ENCODE data around the gene TEX11.
"Not testable (repeated sequence)": the region's sequence is repeated elsewhere in the genome, so short reads cannot be mapped to it uniquely, and the experiment has no call there.

Gene TEX11

DNA sequence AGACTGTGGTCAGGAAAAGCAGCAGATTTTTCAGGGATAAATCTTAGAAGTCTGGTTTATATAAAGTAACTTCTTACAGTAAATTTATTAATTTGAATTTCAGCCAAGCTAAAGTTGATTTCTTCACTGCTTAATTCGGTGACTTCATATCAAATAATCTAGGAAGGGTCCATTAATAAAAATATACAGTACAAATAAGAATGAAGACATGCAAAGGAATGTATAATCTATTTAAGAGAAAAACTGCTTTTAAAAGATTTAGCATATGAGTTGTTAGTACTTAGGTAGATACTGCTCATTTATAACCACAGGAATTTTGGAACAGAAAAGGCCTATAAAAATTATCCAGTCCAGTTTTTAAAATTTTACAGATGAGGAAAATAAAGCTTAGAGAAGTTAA lies 286.8 kb downstream of the TEX11 start:
- no peak for DNase-seq (ENCODE audit: low read depth, low spot score)
- H3K27ac ChIP-seq, result no peak overlapping the region

DNA sequence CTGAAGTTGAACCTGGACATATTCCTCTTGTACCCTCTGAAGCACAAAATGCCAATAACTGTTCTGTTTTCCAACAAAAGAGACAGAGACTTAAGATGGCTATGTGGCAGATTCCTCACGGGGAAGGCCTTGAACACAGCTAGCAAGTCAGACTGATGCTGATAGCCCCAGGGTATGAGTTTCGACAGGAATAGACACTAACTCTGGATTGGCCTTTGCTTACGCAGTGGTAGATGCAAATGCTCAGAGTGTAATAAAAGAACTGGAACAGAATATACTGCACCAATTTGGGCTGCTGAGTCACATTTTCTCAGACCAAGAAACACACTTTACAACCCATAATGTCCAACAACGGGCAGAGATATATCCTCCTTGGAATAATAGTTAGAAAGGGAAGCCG lies 290.0 kb downstream of the TEX11 start:
- H3K27ac ChIP-seq, result no peak overlapping the region
- no peak for DNase-seq (ENCODE audit: low read depth, low spot score)

DNA sequence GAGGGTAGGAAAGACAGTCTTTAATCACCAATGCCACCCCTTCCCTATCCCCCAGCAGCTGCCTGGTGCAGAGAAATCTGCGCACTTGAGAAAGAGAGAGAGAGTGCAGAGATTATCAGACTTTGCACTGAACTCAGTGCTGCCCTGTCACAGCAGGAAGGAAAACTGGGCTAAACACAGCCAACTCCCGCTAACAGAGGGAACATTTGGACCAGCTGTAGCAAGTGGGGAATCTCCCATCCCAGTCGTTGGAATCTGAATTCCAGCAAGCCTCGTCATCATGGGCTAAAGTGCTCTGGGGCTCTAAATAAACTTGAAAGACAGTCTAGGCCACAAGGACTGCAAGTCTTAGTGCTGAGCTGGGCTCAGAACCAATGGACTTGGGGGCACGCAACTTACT lies 295.2 kb downstream of the TEX11 start:
- H3K27ac ChIP-seq, result no peak overlapping the region
- no peak for DNase-seq (ENCODE audit: low read depth, low spot score)

DNA sequence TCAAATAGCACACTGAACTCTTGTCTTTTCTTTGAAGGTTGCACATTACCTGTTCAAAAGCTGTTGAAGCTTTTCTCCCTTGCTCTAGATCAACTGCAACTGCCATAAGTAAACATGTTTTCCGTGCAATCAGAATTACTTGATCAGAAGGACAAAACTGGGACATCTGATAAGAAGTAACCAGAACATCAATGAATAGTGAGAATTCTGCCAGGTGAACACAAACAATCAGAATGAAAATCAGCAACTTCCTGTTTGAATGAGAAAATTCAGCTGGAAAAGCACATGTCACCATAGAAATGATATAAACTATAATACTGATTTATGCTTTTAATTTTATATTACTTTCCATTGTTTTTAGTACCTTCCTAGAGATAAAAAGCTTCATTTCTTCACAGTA lies 303.2 kb downstream of the TEX11 start:
- DNase-seq (ENCODE audit: low read depth, low spot score), result no peak
- H3K27ac ChIP-seq, result no peak overlapping the region

DNA sequence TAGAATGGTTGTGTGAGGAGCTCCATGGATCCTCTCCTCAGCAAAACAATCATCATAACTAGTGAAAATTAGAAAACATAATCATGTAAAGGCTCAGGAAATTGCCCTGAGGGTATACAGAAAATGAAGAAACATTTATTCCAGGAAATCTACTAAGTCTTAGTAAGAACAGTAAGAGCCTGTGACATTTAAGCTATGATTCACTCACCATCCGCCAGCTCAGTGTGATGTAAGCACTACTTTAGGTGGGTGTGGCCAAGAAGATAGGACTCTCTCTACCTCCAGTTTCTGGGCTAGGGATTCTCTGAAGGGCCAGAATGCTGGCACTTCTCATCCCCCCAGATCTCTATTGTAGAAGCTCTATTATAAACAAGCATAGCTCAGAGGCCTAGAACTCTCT lies 316.4 kb downstream of the TEX11 start:
- H3K27ac ChIP-seq, result no peak overlapping the region
- DNase-seq (ENCODE audit: low read depth, low spot score), result peak; percentile 66

DNA sequence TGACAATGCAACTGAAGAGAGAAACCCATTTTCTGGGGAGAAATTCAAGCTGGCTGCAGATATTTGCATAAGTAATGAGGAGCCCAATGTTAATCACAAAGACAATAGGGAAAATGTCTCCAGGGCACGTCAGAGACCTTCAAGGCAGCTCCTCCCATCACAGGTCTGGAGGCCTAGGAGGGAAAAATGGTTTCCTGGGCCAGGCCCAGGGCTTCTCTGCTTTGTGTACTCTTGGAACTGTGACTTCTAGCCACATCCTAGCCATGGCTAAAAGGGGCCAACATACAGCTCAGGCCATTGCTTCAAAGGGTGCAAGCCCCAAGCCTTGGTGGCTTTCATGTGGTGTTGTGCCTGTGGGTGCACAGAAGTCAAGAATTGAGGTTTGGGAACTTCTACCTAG lies 321.4 kb downstream of the TEX11 start:
- H3K27ac ChIP-seq; DNase-seq (ENCODE audit: low read depth, low spot score): not testable (repeated sequence)

DNA sequence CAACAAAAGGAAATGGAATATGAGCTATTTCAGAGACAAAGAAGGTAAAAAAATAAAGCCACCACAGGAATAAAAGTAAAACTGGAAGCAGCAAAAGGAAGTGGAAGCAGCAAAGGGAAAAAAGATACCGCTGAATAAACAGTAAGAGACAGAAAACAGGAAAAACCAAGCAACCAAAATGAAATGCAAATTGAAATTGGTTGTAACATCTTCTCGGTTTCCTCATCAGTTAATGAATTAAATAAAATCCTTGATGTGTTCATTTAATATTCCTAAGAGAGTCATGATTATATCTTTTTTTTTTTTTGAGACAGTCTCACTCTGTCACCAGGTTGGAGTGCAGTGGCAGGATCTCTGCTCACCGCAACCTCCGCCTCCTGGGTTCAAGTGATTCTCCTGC lies 331.1 kb downstream of the TEX11 start:
- H3K27ac ChIP-seq, result no peak overlapping the region
- DNase-seq (ENCODE audit: low read depth, low spot score), result no peak

DNA sequence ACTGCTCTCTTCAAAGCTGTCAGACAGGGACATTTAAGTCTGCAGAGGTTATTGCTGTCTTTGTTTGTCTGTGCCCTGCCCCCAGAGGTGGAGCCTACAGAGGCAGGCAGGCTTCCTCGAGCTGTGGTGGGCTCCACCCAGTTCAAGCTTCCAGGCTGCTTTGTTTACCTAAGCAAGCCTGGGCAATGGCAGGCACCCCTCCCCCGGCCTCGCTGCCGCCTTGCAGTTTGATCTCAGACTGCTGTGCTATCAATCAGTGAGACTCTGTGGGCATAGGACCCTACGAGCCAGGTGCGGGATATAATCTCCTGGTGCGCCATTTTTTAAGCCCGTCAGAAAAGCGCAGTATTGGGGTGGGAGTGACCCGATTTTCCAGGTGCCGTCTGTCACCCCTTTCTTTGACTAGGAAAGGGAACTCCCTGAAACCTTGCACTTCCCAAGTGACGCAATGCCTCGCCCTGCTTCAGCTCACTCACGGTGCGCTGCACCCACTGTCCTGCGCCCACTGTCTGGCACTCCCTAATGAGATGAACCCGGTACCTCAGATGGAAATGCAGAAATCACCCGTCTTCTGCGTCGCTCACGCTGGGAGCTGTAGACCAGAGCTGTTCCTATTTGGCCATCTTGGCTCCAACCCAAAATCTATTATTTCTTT lies 338.5 kb downstream of the TEX11 start:
- DNase-seq (ENCODE audit: low read depth, low spot score); H3K27ac ChIP-seq: not testable (repeated sequence)

DNA sequence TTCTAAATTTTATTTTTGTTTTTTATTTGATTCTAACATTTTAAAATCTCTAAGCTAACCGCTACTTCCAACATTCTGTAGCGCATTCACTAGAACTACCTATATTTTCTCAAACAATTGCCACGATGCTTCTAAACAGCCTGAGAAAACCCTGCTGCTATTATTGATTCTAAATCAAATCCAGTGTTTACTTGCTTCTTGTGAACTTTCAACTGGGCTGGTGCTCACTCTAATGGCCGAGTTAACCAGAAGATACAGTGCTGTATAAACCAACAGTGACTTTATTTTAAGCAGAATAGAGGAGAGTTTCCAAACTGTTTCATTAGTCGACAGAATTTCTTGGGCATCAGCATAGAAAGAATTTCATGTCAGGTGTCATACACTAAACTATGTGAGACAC lies 353.6 kb downstream of the TEX11 start:
- DNase-seq (ENCODE audit: low read depth, low spot score), result no peak

DNA sequence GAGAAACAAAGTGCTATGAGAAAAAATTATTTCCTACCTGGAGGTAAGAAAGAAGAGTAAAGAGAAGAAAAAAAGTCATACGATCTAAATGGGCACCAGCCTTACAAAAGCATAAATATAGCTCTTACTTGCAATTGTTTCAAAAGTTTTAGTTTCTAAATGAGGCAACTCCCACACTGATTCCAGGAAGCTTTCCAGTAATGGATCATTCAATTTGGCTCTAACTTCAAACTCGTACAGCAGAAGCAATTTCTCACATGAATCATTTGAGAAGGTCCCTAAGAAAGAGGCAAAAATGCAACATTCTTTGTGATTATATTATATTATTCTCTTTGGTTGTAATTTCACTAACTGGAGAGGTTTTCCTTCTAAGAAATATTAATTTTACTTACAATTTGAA lies 354.0 kb downstream of the TEX11 start:
- no peak overlapping the region for H3K27ac ChIP-seq
- DNase-seq (ENCODE audit: low read depth, low spot score), result no peak

More for the DNA sequence above, 353.6 kb downstream of the TEX11 start:
- H3K27ac ChIP-seq, result no peak overlapping the region

DNA sequence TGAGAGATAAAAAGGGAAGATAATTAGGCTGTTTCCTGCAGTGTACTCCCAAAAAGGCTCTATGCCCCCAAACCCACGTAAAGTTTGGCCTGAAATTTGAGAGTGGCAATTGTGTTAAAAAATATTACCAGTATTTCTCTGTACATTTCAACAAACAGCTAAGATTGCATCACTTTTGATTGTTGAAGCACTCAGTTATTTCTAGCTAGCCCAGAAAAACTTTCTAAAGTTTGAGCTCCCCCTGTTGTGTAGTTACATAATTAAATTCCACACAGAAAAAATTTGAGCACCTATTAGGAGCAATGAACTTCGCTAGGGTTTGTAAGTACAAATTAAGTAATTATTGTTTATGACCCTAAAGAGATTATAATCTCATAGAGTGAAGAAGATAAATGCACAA lies 354.4 kb downstream of the TEX11 start:
- DNase-seq (ENCODE audit: low read depth, low spot score), result no peak
- peak overlapping the region; percentile 45 for H3K27ac ChIP-seq

DNA sequence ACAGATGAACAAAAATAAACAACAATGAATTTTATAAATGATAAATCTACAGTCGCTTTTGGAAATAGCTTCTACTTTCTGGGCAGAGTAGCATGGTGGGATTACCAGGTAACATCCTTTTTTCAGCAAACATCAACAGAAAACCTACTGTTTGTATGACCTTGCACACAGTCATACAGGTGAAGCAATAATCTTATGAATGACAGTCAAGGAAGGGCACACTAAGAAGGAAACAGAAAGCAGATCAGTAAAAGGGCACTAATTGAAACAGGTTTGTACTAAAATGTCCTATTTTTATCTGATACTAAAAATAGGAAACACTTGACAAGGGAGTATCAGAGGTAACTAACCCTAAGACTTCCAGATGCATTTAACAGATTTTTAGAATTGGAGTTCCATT lies 355.0 kb downstream of the TEX11 start:
- peak overlapping the region; percentile 45 for H3K27ac ChIP-seq
- no peak for DNase-seq (ENCODE audit: low read depth, low spot score)

DNA sequence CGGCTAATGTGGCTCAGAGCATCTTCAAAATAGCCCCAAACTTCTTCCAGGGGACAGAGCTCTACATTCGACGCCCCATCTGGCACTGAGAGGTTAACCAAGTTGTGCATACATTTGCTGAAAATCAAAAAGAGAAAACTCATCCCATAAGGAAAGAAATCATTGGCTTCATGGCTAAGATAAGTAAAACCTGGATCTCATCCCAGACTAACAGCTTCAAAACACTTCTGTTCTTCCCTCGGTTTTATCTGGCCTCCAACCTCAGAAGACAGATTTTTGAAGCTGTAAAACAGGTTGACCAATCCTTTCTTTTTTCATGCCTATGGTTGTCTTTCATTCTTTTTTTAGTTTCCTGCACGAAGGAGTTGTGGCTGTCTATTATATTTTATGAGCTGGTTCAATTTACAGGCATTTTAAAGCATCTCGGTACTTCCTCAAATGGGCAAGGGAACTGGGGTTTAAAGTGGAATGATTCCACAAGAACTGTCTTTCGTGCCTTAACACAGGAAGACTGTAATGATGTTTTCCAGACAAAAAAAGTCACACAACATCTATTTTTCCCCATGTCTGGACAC lies 356.3 kb downstream of the TEX11 start:
- no peak for DNase-seq (ENCODE audit: low read depth, low spot score)

DNA sequence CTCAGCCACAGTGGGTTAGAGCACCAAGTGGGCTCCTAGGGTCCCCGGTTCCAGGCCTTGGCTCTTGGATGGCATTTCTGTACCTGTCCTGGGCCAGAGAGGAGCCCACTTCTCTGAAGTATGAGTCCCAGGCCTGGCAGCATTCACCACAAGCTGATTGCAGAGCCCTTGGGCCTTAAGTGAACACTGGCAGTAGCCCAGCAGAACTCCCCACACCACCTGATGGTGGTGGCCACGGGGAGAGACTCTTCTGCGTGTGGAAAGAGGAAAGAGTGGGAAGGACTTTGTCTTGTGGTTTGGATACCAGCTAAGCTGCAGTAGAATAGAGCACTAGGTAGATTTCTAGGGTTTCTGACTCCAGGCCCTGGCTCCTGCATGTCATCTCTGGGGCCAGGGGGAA lies 359.1 kb downstream of the TEX11 start:
- no peak for DNase-seq (ENCODE audit: low read depth, low spot score)
- no peak overlapping the region for H3K27ac ChIP-seq

More for the DNA sequence above, 356.3 kb downstream of the TEX11 start:
- H3K27ac ChIP-seq, result no peak overlapping the region

DNA sequence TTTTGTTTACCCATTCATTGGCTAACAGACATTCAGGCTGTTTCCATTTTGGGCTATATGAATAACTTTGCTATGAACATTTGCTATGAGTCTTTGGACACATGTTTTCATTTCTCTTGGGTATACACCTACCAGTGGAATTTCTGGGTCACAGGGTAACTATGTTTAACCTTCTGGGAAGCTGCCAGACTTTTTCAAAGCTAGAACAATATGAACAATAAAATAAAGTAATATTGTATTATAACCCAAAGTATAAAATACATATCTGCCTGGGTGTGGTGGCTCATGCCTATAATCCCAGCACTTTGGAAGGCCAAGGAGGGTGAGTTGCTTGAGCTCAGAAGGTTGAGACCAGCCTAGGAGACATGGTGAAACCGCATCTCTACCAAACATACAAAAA lies 373.3 kb downstream of the TEX11 start:
- H3K27ac ChIP-seq, result no peak overlapping the region
- DNase-seq (ENCODE audit: low read depth, low spot score), result no peak

DNA sequence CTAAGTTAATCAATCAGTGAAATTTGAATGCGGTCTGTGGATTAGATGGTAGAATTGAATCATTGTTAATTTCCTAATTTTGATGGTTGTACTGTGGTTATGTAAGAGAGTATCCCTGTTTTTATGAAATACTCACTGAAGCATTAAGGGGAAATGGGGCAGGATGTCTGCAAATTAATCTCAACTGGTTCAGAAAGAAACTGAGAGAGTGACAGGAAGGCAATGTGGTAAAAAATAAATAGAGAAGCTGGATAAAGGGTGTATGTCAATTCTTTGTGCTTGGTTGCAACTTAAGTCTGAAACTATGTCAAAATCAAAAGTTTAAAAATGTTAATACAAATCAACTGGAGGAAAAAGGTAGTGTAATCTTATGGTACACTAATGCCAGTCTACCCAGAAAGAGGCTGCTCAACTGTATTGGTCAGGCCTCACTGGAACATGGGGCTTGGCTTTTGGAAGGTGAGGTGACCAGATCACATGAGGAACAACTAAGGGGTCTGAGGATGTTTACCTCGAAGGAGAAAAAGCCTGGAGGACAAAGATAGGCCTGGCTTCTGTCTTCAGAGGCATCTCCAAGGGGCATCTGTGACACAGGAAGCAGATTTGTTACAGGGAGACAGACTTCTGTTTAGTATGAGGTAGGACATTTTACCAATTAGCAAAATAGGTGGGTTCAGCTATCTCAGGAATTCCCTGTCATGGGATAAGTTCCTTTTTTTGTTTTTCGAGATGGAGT lies 380.7 kb downstream of the TEX11 start:
- no peak for DNase-seq (ENCODE audit: low read depth, low spot score)
- H3K27ac ChIP-seq, result no peak overlapping the region

DNA sequence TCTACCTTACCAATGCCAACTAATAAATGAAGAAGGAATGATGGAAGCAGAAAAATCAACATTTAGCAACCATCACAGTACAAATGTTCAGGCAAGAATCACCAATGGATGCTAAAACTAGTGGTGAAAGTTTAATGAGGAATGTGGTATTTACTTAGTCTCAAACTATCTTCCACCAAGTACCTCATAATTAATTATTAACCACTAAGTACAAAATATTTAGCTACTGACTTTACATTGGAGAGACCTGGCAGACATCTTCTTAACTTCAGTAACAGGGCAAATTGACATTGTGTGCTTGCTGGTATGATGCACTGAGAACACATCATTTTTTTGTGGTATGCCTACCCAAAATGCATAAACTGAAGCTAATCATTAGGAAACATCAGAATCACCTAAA lies 381.5 kb downstream of the TEX11 start:
- no peak for DNase-seq (ENCODE audit: low read depth, low spot score)
- no peak overlapping the region for H3K27ac ChIP-seq

DNA sequence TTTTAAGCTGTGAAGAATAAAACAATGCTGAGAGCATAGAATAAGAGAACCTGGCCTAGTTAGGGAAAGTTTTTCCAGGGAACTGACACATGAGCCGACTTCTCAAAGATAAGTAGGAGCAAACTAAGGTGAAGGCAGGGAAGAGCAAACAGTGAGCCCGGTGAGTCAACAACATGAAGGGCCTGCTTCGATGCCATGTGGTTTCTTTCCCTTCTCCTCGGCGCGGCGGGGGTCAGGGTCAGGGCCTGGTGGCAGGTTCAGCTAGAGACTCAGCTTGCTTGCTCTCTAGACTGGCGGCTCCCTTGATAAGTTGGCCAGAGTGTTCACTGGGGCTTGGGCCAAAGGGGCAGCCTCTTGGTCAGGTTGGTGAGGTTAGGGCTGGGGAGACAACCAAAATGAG lies 382.8 kb downstream of the TEX11 start:
- no peak for DNase-seq (ENCODE audit: low read depth, low spot score)
- no peak overlapping the region for H3K27ac ChIP-seq

DNA sequence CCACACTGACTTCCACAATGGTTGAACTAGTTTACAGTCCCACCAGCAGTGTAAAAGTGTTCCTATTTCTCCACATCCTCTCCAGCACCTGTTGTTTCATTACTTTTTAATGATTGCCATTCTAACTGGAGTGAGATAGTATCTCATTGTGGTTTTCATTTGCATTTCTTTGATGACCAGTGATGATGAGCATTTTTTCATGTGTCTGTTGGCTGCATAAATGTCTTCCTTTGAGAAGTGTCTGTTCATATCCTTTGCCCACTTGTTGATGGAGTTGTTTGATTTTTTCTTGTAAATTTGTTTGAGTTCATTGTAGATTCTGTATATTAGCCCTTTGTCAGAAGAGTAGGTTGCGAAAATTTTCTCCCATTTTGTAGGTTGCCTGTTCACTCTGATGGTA lies 392.8 kb downstream of the TEX11 start:
- not testable (repeated sequence) for DNase-seq (ENCODE audit: low read depth, low spot score); H3K27ac ChIP-seq

DNA sequence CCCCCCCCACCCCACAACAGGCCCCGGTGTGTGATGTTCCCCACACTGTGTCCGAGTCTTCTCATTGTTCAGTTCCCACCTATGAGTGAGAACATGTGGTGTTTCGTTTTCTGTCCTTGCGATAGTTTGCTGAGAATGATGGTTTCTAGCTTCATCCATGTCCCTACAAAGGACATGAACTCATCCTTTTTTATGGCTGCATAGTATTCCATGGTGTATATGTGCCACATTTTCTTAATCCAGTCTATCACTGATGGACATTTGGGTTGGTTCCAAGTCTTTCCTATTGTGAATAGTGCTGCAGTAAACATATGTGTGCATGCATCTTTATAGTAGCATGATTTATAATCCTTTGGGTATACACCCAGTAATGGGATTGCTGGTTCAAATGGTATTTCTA lies 393.2 kb downstream of the TEX11 start:
- not testable (repeated sequence) for DNase-seq (ENCODE audit: low read depth, low spot score)

DNA sequence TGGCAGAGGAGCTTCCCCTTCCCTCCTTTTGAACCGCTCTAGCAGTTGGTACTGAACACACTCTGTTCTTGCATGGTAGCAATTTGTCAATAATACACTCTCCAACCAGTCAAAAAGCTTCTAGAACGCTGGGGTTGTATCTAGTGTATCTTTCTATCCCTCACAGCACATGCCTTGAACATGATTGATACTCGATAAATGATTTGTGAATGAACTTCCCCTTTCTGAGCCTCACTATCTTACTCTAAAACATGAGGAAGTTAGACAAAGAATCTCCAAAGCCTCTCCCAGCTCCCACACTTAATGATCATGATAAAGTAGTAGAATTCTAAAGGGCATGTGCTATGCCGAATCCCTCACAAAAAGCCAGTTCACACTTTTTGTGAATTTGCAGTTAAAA lies 399.4 kb downstream of the TEX11 start:
- peak overlapping the region; percentile 32 for H3K27ac ChIP-seq
- DNase-seq (ENCODE audit: low read depth, low spot score), result no peak

More for the DNA sequence above, 393.2 kb downstream of the TEX11 start:
- not testable (repeated sequence) for H3K27ac ChIP-seq

Measured in epithelial cell of prostate (primary cell).